ENCODE measurements around the gene GSE1. TPM values are rescaled to one million over a fixed set of nuclear protein-coding genes. Genes with fewer than 3 reads are reported as not detected.
A peak's percentile ranks its signal among the peaks of the same experiment; 100 is the strongest.

The GSE1 gene
- total RNA-seq, 2 experiments from 2014 or later: 25.1 to 27.6 TPM

GRCh38 chr16:85661740-85662481 is 48.8 kb downstream of the GSE1 start:
- Mint-ChIP-seq H3K27me3 (no peaks in the 10 kb centered on the region), H3K4me1 (no peaks in the 10 kb centered on the region), H3K36me3 (peaks cover 5% of the 10 kb centered on the region), H3K27ac (no peak overlapping the region), H3K9me3 (no peaks in the 10 kb centered on the region), H3K4me3 (no peak overlapping the region)
- no peak for DNase-seq

- H3K36me3 Mint-ChIP-seq: peaks cover 5% of the 10 kb centered on the region
- no peak overlapping the region for H3K4me3 Mint-ChIP-seq
- peaks cover 1% of the 10 kb centered on the region for H3K4me1 Mint-ChIP-seq
- DNase-seq: no peak
- H3K27ac Mint-ChIP-seq: no peak overlapping the region
- no peaks in the 10 kb centered on the region for H3K9me3 Mint-ChIP-seq
- no peaks in the 10 kb centered on the region for H3K27me3 Mint-ChIP-seq
These were observed 49.3 kb downstream of the GSE1 start for GRCh38 chr16:85662482-85662812.

- Mint-ChIP-seq H3K4me1 (peaks cover 1% of the 10 kb centered on the region), H3K36me3 (peaks cover 5% of the 10 kb centered on the region), H3K27ac (no peak overlapping the region), H3K4me3 (no peak overlapping the region), H3K27me3 (no peaks in the 10 kb centered on the region), H3K9me3 (no peaks in the 10 kb centered on the region)
- DNase-seq: no peak
These were observed 50.1 kb downstream of the GSE1 start for GRCh38 chr16:85662976-85663830.

- Mint-ChIP-seq H3K27me3 (no peaks in the 10 kb centered on the region), H3K4me1 (peaks cover 1% of the 10 kb centered on the region), H3K4me3 (no peak overlapping the region), H3K36me3 (peaks cover 5% of the 10 kb centered on the region), H3K9me3 (no peaks in the 10 kb centered on the region), H3K27ac (no peak overlapping the region)
- no peak for DNase-seq
These were observed 50.8 kb downstream of the GSE1 start for GRCh38 chr16:85663891-85664321.

- DNase-seq: no peak
- Mint-ChIP-seq H3K27me3 (no peaks in the 10 kb centered on the region), H3K36me3 (peaks cover 3% of the 10 kb centered on the region), H3K27ac (no peak overlapping the region), H3K4me3 (no peak overlapping the region), H3K4me1 (peaks cover 1% of the 10 kb centered on the region), H3K9me3 (no peaks in the 10 kb centered on the region)
These were observed 51.7 kb downstream of the GSE1 start for GRCh38 chr16:85664580-85665372.

GRCh38 chr16:85665373-85665740 is 52.2 kb downstream of the GSE1 start:
- DNase-seq: no peak
- Mint-ChIP-seq H3K27ac (peak overlapping the region; percentile 34), H3K36me3 (peaks cover 4% of the 10 kb centered on the region), H3K4me1 (peaks cover 1% of the 10 kb centered on the region), H3K27me3 (no peaks in the 10 kb centered on the region), H3K4me3 (no peak overlapping the region), H3K9me3 (no peaks in the 10 kb centered on the region)

GRCh38 chr16:85665929-85666328 is 52.8 kb downstream of the GSE1 start:
- no peak overlapping the region for H3K27ac Mint-ChIP-seq
- H3K27me3 Mint-ChIP-seq: no peaks in the 10 kb centered on the region
- peaks cover 1% of the 10 kb centered on the region for H3K4me1 Mint-ChIP-seq
- DNase-seq: no peak
- H3K4me3 Mint-ChIP-seq: no peak overlapping the region
- H3K9me3 Mint-ChIP-seq: no peaks in the 10 kb centered on the region
- peaks cover 8% of the 10 kb centered on the region for H3K36me3 Mint-ChIP-seq

GRCh38 chr16:85667261-85667660 is 54.1 kb downstream of the GSE1 start:
- no peak for DNase-seq
- Mint-ChIP-seq H3K9me3 (no peaks in the 10 kb centered on the region), H3K27me3 (no peaks in the 10 kb centered on the region), H3K4me3 (no peak overlapping the region), H3K4me1 (peaks cover 1% of the 10 kb centered on the region), H3K36me3 (peaks cover 9% of the 10 kb centered on the region), H3K27ac (peak overlapping the region; percentile 20)

GRCh38 chr16:85667841-85668413 is 54.8 kb downstream of the GSE1 start:
- Mint-ChIP-seq H3K36me3 (peaks cover 12% of the 10 kb centered on the region), H3K9me3 (no peaks in the 10 kb centered on the region), H3K27me3 (no peaks in the 10 kb centered on the region), H3K4me1 (peaks cover 1% of the 10 kb centered on the region), H3K4me3 (no peak overlapping the region), H3K27ac (no peak overlapping the region)
- DNase-seq: no peak

- no peaks in the 10 kb centered on the region for H3K9me3 Mint-ChIP-seq
- H3K27me3 Mint-ChIP-seq: no peaks in the 10 kb centered on the region
- H3K36me3 Mint-ChIP-seq: peaks cover 12% of the 10 kb centered on the region
- no peak for DNase-seq
- H3K27ac Mint-ChIP-seq: no peak overlapping the region
- H3K4me1 Mint-ChIP-seq: peaks cover 1% of the 10 kb centered on the region
- H3K4me3 Mint-ChIP-seq: no peak overlapping the region
These were observed 55.7 kb downstream of the GSE1 start for GRCh38 chr16:85668676-85669424.

GRCh38 chr16:85670840-85671239 is 57.7 kb downstream of the GSE1 start:
- DNase-seq: no peak
- peak overlapping the region; percentile 67 for H3K27ac Mint-ChIP-seq
- peaks cover 18% of the 10 kb centered on the region for H3K36me3 Mint-ChIP-seq
- H3K4me1 Mint-ChIP-seq: peaks cover 8% of the 10 kb centered on the region
- H3K9me3 Mint-ChIP-seq: no peaks in the 10 kb centered on the region
- H3K27me3 Mint-ChIP-seq: no peaks in the 10 kb centered on the region
- H3K4me3 Mint-ChIP-seq: no peak overlapping the region

GRCh38 chr16:85673529-85674417 is 60.7 kb downstream of the GSE1 start:
- Mint-ChIP-seq H3K36me3 (peaks cover 17% of the 10 kb centered on the region), H3K4me3 (no peak overlapping the region), H3K27me3 (no peaks in the 10 kb centered on the region), H3K4me1 (peaks cover 16% of the 10 kb centered on the region), H3K9me3 (no peaks in the 10 kb centered on the region), H3K27ac (no peak overlapping the region)
- no peak for DNase-seq

GRCh38 chr16:85674418-85674755 is 61.3 kb downstream of the GSE1 start:
- H3K4me3 Mint-ChIP-seq: no peak overlapping the region
- no peaks in the 10 kb centered on the region for H3K27me3 Mint-ChIP-seq
- H3K9me3 Mint-ChIP-seq: no peaks in the 10 kb centered on the region
- DNase-seq: no peak
- peak overlapping the region; percentile 56 for H3K27ac Mint-ChIP-seq
- peaks cover 16% of the 10 kb centered on the region for H3K4me1 Mint-ChIP-seq
- H3K36me3 Mint-ChIP-seq: peaks cover 17% of the 10 kb centered on the region

GRCh38 chr16:85674828-85675227 is 61.7 kb downstream of the GSE1 start:
- Mint-ChIP-seq H3K9me3 (no peaks in the 10 kb centered on the region), H3K36me3 (peaks cover 20% of the 10 kb centered on the region), H3K27me3 (no peaks in the 10 kb centered on the region), H3K27ac (peak overlapping the region; percentile 56), H3K4me1 (peaks cover 16% of the 10 kb centered on the region), H3K4me3 (no peak overlapping the region)
- no peak for DNase-seq

All from activated naive CD8-positive, alpha-beta T cell treated with anti-CD3 and anti-CD28 coated beads for 36 hours (primary cell).